ENCODE measurements around the gene FXYD3. TPM values are rescaled to one million over a fixed set of nuclear protein-coding genes. Genes with fewer than 3 reads are reported as not detected.

FXYD3 gene
- total RNA-seq, 1 donor from 2014 or later: not detected

DNA sequence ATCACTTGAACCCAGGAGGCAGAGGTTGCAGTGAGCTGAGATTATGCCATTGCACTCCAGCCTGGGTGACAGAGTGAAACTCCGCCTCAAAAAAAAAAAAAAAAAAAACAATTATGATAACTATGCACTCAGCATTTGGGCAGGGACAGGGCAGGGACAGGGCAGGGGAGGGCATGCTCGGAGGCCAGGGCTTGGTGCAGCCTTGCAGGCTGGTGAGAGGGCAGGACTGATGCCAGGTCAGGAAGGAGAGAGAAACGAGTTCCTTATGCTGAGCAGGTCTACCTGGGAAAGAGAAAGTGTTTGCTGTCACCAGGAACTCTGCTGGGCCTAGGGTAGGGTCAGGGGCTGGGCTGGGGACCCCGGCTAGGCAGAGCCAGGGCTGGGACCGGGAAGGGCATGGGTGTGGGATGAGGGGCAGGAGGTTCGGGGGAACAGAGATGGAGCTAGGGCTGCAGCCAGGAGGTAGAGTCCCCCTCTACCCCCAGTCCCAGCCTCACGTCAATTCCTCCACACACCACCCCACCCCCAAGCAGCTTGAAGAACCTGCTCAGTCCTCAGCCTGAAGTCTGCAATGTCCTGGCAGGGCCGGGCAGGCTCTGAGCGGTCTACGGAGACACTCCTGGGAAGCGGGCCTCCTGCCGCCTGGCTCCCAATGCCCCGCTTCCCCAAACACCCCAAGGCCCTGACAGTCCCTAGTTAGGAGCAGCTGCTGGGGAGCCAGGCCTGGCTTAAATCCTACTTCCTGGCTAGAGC lies 2.8 kb downstream of the FXYD3 start:
- Mint-ChIP-seq H3K27ac (ENCODE audit: unreplicated experiment) (no peak overlapping the region), H3K36me3 (ENCODE audit: unreplicated experiment) (no peaks in the 10 kb centered on the region), H3K4me1 (ENCODE audit: unreplicated experiment) (peaks cover 16% of the 10 kb centered on the region), H3K9me3 (ENCODE audit: unreplicated experiment) (no peaks in the 10 kb centered on the region), H3K27me3 (ENCODE audit: unreplicated experiment) (peaks cover 26% of the 10 kb centered on the region), H3K4me3 (ENCODE audit: unreplicated experiment) (no peak overlapping the region)
- TF ChIP-seq, protein P1, sequence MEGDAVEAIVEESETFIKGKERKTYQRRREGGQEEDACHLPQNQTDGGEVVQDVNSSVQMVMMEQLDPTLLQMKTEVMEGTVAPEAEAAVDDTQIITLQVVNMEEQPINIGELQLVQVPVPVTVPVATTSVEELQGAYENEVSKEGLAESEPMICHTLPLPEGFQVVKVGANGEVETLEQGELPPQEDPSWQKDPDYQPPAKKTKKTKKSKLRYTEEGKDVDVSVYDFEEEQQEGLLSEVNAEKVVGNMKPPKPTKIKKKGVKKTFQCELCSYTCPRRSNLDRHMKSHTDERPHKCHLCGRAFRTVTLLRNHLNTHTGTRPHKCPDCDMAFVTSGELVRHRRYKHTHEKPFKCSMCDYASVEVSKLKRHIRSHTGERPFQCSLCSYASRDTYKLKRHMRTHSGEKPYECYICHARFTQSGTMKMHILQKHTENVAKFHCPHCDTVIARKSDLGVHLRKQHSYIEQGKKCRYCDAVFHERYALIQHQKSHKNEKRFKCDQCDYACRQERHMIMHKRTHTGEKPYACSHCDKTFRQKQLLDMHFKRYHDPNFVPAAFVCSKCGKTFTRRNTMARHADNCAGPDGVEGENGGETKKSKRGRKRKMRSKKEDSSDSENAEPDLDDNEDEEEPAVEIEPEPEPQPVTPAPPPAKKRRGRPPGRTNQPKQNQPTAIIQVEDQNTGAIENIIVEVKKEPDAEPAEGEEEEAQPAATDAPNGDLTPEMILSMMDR (IDR thresholded peaks at IDR 0.05): no peak
- no peak for DNase-seq (ENCODE audit: extremely low spot score, unreplicated experiment)

DNA sequence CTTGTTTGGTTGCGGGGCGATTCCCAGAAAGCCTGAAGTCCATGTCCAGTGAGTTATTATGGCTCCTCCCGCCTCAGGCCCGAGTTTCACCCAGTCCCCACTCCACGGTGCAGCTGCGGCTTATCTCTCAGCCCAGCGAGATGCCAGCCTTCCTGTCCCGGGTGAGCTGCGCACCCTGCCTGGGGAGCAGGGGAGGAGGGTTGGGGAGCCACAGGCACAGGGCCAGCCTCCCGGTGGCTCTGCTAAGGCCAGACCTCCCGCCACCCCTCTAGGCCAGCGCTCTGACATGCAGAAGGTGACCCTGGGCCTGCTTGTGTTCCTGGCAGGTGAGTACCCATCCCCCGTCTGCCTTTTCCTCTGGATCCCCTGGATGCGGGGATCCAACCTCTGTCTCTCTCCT lies 3.5 kb downstream of the FXYD3 start:
- no peak for DNase-seq (ENCODE audit: extremely low spot score, unreplicated experiment)
- Mint-ChIP-seq H3K9me3 (ENCODE audit: unreplicated experiment) (no peaks in the 10 kb centered on the region), H3K4me1 (ENCODE audit: unreplicated experiment) (peaks cover 18% of the 10 kb centered on the region), H3K27ac (ENCODE audit: unreplicated experiment) (no peak overlapping the region), H3K27me3 (ENCODE audit: unreplicated experiment) (peaks cover 26% of the 10 kb centered on the region), H3K4me3 (ENCODE audit: unreplicated experiment) (no peak overlapping the region), H3K36me3 (ENCODE audit: unreplicated experiment) (no peaks in the 10 kb centered on the region)
- TF ChIP-seq, protein P1 (IDR thresholded peaks at IDR 0.05): no peak

DNA sequence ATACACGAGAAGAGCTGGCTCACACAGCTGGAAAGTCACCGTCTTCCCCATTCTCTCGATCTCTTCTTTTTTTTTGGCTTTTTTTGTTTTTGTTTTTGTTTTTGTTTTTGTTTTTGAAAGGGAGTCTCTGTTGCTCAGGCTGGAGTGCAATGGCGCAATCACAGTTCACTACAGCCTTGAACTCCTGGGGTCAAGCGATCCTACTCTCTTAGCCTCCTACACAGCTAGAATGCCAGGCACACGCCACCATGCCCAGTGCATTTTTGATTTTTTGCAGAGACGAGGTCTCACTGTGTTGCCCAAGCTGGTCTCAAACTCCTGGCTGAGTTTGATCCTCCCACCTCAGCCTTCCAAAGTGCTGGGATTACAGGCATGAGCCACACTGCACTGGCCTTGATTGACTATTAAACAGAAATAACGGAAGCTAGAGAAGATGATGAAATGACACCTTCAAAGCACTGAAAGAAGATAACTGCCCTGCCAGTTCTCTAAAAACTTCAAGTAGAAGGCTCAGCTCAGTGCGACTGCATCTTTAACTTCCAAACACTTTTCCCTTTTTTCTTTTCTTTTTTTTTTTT lies 4.0 kb downstream of the FXYD3 start:
- H3K4me3 Mint-ChIP-seq (ENCODE audit: unreplicated experiment): no peak overlapping the region
- TF ChIP-seq, protein P1 (IDR thresholded peaks at IDR 0.05): no peak
- no peaks in the 10 kb centered on the region for H3K36me3 Mint-ChIP-seq (ENCODE audit: unreplicated experiment)
- peaks cover 14% of the 10 kb centered on the region for H3K4me1 Mint-ChIP-seq (ENCODE audit: unreplicated experiment)
- H3K27me3 Mint-ChIP-seq (ENCODE audit: unreplicated experiment): peaks cover 23% of the 10 kb centered on the region
- DNase-seq (ENCODE audit: extremely low spot score, unreplicated experiment): no peak
- H3K9me3 Mint-ChIP-seq (ENCODE audit: unreplicated experiment): no peaks in the 10 kb centered on the region
- no peak overlapping the region for H3K27ac Mint-ChIP-seq (ENCODE audit: unreplicated experiment)

DNA sequence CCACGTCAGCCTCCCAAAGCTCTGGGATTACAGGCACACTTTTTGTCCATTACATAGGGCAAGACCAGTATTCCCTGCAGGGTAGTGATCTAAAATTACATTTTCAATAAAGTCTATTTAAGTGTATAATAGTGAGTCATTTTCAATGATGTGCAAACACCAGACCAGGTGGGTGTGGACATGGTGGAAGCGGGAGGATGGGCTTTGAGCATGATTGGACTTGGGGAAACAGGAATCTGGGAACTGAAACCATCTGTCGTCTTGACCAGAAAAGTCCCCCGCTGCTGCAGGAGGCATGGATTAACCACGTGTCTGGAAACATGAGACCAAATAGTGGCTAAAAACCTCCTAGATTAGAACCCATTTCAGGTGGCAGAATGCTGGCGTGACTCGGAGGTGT lies 4.9 kb downstream of the FXYD3 start:
- no peak for DNase-seq (ENCODE audit: extremely low spot score, unreplicated experiment)
- no peaks in the 10 kb centered on the region for H3K9me3 Mint-ChIP-seq (ENCODE audit: unreplicated experiment)
- peaks cover 22% of the 10 kb centered on the region for H3K27me3 Mint-ChIP-seq (ENCODE audit: unreplicated experiment)
- peaks cover 12% of the 10 kb centered on the region for H3K4me1 Mint-ChIP-seq (ENCODE audit: unreplicated experiment)
- TF ChIP-seq, protein P1 (IDR thresholded peaks at IDR 0.05): no peak
- no peak overlapping the region for H3K4me3 Mint-ChIP-seq (ENCODE audit: unreplicated experiment)
- H3K36me3 Mint-ChIP-seq (ENCODE audit: unreplicated experiment): no peaks in the 10 kb centered on the region
- H3K27ac Mint-ChIP-seq (ENCODE audit: unreplicated experiment): peak overlapping the region; percentile 18

DNA sequence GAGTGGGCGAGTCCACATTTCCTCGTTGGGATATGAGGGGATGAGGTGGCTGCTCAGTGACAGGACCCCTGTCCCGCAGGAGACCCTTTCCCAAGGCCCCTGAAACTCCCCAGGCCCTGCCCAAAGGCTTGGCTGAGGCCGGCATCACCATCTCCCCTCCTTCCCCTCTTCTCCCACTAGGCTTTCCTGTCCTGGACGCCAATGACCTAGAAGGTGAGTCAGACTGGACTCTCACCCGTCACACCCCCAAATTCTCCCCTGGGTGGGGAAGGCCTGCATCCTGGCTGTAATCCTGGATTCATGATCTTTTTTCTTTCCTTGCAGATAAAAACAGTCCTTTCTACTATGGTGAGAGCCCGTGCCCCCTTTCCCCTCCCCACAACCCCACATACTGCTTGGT lies 5.3 kb downstream of the FXYD3 start:
- no peak for DNase-seq (ENCODE audit: extremely low spot score, unreplicated experiment)
- peaks cover 21% of the 10 kb centered on the region for H3K27me3 Mint-ChIP-seq (ENCODE audit: unreplicated experiment)
- no peak overlapping the region for H3K27ac Mint-ChIP-seq (ENCODE audit: unreplicated experiment)
- H3K36me3 Mint-ChIP-seq (ENCODE audit: unreplicated experiment): no peaks in the 10 kb centered on the region
- H3K4me3 Mint-ChIP-seq (ENCODE audit: unreplicated experiment): no peak overlapping the region
- peaks cover 12% of the 10 kb centered on the region for H3K4me1 Mint-ChIP-seq (ENCODE audit: unreplicated experiment)
- no peaks in the 10 kb centered on the region for H3K9me3 Mint-ChIP-seq (ENCODE audit: unreplicated experiment)
- TF ChIP-seq, protein P1 (IDR thresholded peaks at IDR 0.05): no peak
